Measurements from ENCODE around the gene CALN1.
"Not testable (repeated sequence)": the region's sequence is repeated elsewhere in the genome, so short reads cannot be mapped to it uniquely, and the experiment has no call there.

Gene CALN1

GRCh38 chr7:71937840-71938371 lies 474.2 kb downstream of the CALN1 start:
- TF ChIP-seq CTCF (IDR thresholded peaks at IDR 0.05; ENCODE audit: low read depth, low read length): no peak
- no peak for DNase-seq (ENCODE audit: extremely low read depth, low read depth)

GRCh38 chr7:71935674-71936073 lies 476.5 kb downstream of the CALN1 start:
- no peak for DNase-seq (ENCODE audit: extremely low read depth, low read depth)
- TF ChIP-seq CTCF (IDR thresholded peaks at IDR 0.05; ENCODE audit: low read depth, low read length): no peak

GRCh38 chr7:71933426-71933825 lies 478.7 kb downstream of the CALN1 start:
- no peak for TF ChIP-seq CTCF (IDR thresholded peaks at IDR 0.05; ENCODE audit: low read depth, low read length)
- no peak for DNase-seq (ENCODE audit: extremely low read depth, low read depth)

- DNase-seq (ENCODE audit: extremely low read depth, low read depth): no peak
- TF ChIP-seq CTCF (IDR thresholded peaks at IDR 0.05; ENCODE audit: low read depth, low read length): no peak
Observed at GRCh38 chr7:71925663-71926062, 486.5 kb downstream of the CALN1 start.

GRCh38 chr7:71914204-71914603 lies 497.9 kb downstream of the CALN1 start:
- DNase-seq (ENCODE audit: extremely low read depth, low read depth): not testable (repeated sequence)

- TF ChIP-seq CTCF (IDR thresholded peaks at IDR 0.05; ENCODE audit: low read depth, low read length): no peak
- no peak for DNase-seq (ENCODE audit: extremely low read depth, low read depth)
Observed at GRCh38 chr7:71912476-71912875, 499.7 kb downstream of the CALN1 start.

GRCh38 chr7:71911051-71911450 lies 501.1 kb downstream of the CALN1 start:
- TF ChIP-seq CTCF (IDR thresholded peaks at IDR 0.05; ENCODE audit: low read depth, low read length): no peak
- DNase-seq (ENCODE audit: extremely low read depth, low read depth): no peak

GRCh38 chr7:71905821-71906220 lies 506.3 kb downstream of the CALN1 start:
- TF ChIP-seq CTCF (IDR thresholded peaks at IDR 0.05; ENCODE audit: low read depth, low read length): no peak

More at GRCh38 chr7:71905821-71906220, 506.3 kb downstream of the CALN1 start:
- DNase-seq (ENCODE audit: extremely low read depth, low read depth): no peak
